ENCODE data around the gene STRN.
A peak's percentile ranks its signal among the peaks of the same experiment; 100 is the strongest.

The STRN gene

DNA sequence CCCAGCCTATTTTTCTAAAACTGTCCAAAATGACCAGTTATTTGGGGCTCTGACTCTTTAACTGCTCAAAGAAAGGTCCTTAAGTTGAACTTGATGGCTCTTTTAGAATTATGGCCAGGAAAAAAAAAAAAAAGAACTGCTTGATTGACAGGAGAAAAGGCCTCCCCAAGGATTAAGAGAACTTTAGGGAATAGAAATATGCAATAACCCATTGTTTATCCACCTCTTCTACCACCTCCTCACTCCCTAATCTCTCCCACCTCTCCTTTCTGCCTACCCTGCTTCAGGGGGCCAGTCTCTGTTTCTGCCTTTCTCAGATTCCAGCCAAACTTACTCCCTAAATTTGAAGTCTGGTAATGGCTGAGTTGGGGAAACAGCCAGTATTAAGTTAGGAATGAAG, 5.7 kb upstream of the STRN start:
- no peak overlapping the region for H3K27ac ChIP-seq
- TF ChIP-seq, protein P1, sequence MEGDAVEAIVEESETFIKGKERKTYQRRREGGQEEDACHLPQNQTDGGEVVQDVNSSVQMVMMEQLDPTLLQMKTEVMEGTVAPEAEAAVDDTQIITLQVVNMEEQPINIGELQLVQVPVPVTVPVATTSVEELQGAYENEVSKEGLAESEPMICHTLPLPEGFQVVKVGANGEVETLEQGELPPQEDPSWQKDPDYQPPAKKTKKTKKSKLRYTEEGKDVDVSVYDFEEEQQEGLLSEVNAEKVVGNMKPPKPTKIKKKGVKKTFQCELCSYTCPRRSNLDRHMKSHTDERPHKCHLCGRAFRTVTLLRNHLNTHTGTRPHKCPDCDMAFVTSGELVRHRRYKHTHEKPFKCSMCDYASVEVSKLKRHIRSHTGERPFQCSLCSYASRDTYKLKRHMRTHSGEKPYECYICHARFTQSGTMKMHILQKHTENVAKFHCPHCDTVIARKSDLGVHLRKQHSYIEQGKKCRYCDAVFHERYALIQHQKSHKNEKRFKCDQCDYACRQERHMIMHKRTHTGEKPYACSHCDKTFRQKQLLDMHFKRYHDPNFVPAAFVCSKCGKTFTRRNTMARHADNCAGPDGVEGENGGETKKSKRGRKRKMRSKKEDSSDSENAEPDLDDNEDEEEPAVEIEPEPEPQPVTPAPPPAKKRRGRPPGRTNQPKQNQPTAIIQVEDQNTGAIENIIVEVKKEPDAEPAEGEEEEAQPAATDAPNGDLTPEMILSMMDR (IDR thresholded peaks at IDR 0.05), result no peak
- TF ChIP-seq ZFX (IDR thresholded peaks at IDR 0.05; ENCODE audit: borderline replicate concordance), result no peak

DNA sequence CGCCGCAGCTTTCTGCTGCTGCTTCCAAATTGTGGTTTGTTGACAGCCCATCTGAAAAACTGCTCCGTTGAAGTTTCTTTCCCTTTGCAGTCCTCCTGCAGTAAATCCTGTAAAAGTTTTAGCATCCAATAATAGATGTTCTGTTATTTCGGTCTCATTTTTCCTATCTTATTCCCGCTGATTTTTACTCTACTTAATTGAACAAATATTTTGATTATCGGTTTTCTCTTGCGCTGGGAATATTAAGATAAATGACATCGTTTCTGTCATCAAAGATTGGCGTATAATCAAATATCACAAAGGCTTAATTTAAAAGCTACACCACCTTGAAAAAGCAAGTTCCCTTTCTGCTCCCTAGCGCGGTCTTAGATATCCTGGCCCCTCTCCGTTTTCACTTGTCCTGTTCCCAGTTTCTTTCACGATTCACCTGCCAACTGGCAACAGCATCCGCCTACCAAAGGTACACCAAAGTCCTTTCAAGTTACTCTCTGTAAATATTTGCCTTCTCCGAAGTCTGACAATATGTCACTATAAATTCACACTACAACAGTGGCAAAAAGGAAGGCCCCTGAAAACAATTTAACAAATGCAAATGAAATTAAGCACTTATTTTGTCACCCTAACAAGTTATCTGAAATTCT, 1.0 kb upstream of the STRN start:
- peak overlapping the region; percentile 89 for H3K27ac ChIP-seq

DNA sequence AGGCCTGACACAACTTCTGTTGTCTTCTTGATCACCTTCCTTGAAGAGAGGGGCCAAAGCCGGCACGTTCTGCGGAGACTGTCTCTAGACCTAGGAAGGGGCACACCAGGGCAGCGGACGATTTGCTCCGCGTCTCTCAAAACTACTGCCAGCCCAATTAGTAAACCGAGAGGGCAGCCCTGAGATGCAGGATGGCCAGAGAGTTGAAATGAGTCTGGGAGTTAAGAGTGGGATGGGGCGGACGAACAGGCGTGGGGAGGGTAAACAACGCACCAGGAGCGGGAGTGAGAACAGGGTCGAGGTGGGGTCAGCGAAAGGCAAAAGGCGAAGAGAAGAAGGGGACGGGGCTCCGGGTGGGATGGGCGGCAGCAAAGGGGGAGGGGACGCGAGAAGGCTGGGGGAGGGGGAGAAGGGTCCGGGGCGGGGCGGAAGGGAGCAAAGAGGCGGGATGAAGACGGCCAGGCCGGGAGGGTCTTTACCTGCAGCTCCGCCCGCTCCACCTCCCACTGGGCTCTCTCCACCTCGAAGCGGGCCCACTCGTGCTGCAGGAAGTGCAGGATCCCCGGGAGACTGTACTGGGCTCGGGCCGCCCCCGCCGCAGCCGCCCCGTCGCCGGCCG, 476 bp downstream of the STRN start:
- no peak for TF ChIP-seq ZFX (IDR thresholded peaks at IDR 0.05; ENCODE audit: borderline replicate concordance)
- TF ChIP-seq, protein P1 (IDR thresholded peaks at IDR 0.05), result no peak
- peak overlapping the region; percentile 89 for H3K27ac ChIP-seq

More for the DNA sequence above, 1.0 kb upstream of the STRN start:
- TF ChIP-seq ZFX (IDR thresholded peaks at IDR 0.05; ENCODE audit: borderline replicate concordance), result no peak
- TF ChIP-seq, protein P1 (IDR thresholded peaks at IDR 0.05), result no peak

DNA sequence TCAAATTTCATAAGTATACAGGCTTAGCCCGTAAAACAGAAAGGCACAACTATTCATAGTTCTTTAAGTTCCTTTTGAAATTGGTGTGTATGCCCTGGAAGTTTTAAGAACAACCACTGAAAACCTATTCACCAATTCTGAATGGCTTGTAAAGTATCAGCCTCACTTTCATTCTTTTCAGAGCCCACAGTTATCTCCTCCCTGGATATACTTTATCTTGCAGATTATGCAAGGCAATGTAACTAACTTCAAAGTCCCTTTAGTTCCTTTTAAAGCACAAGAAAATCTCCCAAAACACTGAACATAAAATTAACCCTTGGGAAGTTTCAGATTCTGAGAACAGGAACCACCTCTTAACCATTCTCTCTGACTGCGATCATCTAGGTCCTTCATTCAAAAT, 1.1 kb downstream of the STRN start:
- no peak overlapping the region for H3K27ac ChIP-seq
- no peak for TF ChIP-seq ZFX (IDR thresholded peaks at IDR 0.05; ENCODE audit: borderline replicate concordance)
- TF ChIP-seq, protein P1 (IDR thresholded peaks at IDR 0.05), result no peak

DNA sequence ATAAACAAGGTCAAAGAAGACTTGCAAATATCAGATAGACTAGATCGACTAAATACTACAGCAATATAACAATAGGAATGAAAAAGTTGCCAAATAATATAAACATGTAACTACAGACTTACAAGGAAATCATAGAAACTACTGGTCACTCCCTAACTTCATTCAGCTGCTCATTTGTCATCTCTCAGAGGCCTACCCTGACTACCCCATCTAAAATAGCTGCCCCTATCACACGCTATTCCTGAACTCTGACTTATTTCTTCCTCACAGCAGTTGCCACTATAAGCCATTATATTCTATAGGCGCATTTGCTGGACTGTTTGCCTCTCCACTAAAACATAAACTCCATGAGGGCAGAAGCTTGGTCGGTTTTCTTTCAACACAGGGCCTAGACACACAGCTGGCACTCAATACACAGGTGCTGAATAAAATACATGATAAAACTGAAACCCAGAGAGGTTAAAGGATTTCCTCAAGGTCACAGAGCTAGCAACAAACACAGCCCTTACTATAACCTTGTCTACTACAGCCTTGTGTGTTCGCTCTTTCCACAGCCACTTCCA, 1.8 kb downstream of the STRN start:
- H3K27ac ChIP-seq, result no peak overlapping the region
- TF ChIP-seq ZFX (IDR thresholded peaks at IDR 0.05; ENCODE audit: borderline replicate concordance), result no peak
- TF ChIP-seq, protein P1 (IDR thresholded peaks at IDR 0.05), result no peak

DNA sequence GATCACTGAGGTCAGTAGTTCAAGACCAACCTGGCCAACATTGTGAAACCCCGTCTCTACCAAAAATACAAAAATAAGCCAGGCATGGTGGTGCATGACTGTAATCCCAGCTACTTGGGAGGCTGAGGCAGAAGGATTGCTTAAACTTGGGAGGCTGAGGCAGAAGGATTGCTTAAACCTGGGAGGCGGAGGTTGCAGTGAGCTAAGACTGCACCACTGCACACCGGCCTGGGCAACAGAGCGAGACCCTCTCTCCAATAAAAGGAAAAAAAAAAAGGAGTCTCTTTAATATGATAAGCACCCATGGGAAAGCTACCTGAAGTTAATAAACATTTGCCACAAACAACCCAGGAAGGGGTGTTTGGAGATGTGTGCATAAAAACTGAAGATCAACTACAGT, 2.6 kb downstream of the STRN start:
- no peak overlapping the region for H3K27ac ChIP-seq
- no peak for TF ChIP-seq ZFX (IDR thresholded peaks at IDR 0.05; ENCODE audit: borderline replicate concordance)
- TF ChIP-seq, protein P1 (IDR thresholded peaks at IDR 0.05), result no peak

DNA sequence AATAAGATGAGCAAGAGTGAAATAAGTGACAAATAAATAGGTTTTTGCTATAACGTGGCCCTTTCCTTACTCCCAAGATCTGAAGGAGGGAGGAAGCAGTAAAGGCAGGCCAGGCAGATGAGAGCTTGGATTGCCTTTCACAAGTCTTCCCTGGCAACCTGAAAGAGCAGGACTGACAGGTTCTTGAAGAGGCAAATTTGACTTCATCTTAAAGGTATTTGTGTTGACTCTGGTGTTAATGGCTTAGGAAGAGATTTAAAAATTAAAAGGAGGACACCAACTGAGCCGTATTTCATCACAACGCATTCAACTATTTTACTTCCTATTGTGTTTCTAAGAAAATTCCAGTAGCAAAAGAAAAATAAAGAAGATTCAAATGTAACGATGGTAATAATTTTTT, 3.2 kb downstream of the STRN start:
- TF ChIP-seq, protein P1 (IDR thresholded peaks at IDR 0.05), result no peak
- no peak for TF ChIP-seq ZFX (IDR thresholded peaks at IDR 0.05; ENCODE audit: borderline replicate concordance)
- H3K27ac ChIP-seq, result no peak overlapping the region
